HT1080 (cell line): Measurements from ENCODE around the gene KRTAP2-4. TPM values are rescaled to one million over a fixed set of nuclear protein-coding genes. Genes with fewer than 3 reads are reported as not detected.
"Not testable (repeated sequence)": the region's sequence is repeated elsewhere in the genome, so short reads cannot be mapped to it uniquely, and the experiment has no call there.

Source experiments
- DNase-seq: peaks from one replicate; pipeline ENCODE4 v3.0.0-alpha.2; 2015; ENCODE audit warnings: low read depth
- total RNA-seq: library from RNA; depleted of rRNA; stranded (reverse); fragments of >200 nt; shearing (Covaris generic); gene quantifications from 2 replicates; pipeline ENCODE4 v1.2.3, GENCODE V29; 2014

KRTAP2-4 gene
- total RNA-seq, 1 experiment from 2014 or later = not detected

DNA sequence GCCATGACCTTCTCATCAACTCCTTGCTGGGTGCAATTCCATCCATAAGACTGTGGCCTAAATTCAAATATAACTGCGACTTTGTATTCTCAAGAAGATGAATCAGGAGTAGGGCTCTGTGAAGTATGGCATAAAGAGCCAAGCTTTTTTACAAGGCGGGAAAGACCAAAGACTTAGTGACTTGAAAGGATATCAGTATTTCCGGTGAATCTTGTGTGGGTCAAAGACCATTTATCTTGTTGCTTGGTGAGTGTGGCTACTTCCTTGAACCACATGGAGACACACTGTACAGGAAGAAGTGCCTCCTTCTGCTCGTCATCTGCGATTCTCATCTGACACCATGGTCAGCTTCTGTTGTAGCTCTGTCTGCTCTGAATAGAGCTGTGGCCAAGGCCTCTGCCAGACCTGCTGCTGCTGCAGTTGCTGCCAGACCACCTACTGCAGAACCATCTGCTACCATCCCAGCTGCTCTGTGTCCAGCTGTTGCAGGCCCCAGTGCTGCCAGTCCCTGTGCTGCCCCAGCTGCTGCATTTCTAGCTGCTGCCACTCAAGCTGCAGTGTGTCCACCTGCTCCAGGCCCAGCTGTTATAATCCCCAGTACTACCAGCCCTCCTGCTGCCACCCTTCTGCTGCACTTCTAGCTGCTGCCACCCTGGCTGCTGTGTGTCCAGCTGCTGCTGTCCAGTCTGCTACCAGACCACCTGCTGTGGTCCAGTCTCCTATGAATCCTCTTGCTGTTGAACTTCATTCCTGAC lies 6.1 kb upstream of the KRTAP2-4 start:
- no peak for DNase-seq

DNA sequence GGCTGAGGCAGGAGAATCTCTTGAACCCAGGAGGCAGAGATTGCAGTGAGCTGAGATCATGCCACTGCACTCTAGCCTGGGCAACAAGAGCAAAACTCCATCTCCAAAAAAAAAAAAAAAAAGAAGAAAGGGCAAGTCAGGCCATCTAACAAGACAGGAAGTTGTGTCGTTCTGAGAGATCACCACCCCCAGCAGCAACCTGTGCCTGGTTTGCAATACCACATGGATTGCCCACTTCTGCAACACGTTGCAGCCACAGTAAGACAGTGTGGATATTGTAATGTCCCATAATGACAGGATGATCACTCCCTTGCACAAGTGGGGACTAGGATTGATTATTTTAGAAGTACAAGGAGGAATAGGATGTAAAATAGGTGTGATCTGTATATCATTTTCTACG lies 3.4 kb upstream of the KRTAP2-4 start:
- no peak for DNase-seq

DNA sequence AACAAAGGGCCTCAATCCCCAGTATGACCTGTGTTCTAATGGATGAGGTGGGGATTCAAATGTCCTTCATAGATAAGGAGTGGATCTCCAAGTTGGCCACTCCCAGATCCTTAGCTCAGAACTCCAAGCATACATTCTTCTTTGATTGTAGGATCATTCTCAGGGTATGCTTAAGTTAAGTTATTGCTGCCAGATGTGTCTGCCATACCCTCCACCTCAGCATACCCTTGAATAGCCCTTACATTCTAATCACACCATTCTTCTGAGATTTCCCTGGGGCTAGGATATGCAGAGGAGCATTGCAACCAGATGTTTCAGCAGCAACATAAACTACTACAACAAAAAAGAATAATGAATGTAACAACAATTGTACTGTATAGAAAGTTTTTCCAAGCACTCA lies 1.6 kb upstream of the KRTAP2-4 start:
- no peak for DNase-seq

DNA sequence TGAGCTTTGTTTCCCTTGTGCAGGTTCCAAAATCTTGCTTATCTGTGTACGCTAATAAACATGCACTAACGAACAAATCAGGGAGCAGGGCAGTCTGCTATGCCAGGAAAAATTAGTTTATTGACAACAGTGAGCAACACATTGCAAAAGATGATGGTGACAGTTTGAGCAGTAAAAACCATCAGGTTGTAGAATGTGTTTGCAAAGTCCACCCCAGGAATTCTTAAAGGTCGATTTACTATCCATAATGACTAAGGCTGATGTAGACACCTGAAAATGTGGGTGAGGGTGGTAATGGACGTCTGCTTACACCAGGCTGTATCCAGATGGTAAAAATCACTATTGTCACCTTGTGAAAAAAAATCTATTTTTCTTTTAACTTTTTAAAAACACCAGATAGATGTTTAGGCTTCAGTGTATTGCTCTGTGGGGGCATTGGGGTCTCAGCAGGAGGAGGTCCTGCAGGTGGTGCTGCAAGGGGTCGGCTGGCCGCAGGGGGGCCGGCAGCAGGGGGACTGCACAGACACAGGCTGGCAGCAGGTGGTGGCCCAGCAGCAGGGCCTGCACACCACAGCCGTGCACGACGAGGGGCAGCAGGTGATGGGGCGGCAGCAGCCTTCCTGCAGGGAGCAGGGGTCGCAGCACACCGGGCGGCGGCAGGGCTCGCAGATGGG lies 526 bp downstream of the KRTAP2-4 start:
- not testable (repeated sequence) for DNase-seq

DNA sequence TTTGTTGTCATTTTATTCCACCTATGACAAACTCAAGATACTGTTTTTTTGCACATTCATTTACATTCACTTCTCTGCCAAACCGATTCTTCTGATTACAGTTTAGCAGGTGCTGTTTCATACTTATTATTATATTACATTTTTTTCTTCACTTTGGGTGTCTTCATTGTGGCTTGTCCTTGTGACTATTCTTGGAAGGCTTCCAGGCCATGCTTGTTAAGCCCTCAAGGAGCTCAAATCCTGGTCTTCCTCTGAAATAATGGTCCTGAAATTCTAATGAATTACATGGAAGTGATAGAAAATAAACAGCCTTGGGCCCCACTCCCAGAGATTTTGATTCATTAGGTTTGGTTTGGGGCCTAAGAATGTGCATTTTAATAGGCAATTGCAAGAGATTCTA lies 1.4 kb downstream of the KRTAP2-4 start:
- no peak for DNase-seq

DNA sequence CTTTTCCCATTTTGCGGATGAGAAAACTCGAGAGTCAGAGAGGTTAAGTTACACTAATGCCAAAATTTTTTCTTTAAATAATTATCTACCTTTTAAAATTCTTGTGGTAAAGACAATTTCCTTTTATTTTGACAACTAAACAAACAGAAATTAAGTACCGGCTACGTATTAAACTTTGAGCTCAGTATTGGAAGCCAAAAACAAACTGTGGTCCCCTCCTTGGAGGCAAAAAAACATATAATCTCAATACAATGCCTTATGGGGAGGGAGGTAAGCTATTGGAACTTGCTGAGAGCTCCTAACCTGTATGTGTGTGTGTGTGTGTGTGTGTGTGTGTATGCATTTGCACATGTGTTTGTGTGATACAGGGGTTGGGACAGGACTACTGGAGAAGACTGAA lies 2.2 kb downstream of the KRTAP2-4 start:
- no peak for DNase-seq

DNA sequence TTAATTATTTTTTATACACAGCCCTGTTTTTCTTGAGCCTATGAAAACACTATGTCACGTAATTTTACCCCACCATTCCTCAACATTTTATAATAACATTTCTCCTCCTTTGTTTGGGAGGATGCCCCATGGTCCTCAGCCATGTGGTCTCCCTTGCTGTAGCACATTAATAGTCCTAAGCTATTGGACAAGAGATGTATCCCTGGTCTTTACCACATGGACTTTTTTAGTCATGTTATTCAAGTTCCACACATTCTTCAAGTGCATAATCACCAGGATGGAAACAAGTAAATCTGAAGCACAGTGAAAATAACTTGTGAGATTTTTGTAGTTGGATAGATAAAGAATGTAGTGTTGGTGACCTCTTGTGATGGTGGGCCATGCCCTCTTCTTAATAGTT lies 3.7 kb downstream of the KRTAP2-4 start:
- DNase-seq = peak; percentile 80

DNA sequence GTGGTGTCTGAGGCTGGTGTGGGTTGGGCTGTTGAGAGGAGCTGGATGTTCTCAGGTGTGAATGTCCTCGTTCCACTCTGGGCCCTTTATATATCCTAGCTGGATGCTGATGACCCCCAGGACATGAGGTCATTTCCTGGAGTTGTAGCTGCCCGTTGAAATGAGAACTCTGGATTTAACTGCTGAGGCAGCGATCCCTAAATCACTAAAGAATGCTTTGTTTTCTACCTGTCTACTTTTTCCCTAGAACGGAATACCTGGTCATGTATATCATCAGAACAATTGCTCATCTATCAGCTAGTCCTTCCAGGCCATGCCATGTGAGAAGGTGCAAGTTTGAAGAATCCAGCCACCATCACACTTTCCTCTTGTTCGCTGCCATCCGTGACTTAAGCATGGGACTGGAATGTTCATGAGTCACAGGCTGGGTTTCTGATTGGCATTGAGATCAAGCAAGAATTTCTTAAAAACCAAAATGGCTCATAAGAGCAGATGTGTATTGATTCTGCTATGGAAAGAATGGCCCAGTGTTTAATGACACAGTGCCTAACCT lies 5.6 kb downstream of the KRTAP2-4 start, which contains the start of gene KRTAP2-3:
Gene KRTAP2-3, minus strand, starts transcription at position 63 of the 553 bp plus-strand sequence. CDS start 64 bp downstream, outside the sequence.
- peak; percentile 86 for DNase-seq

DNA sequence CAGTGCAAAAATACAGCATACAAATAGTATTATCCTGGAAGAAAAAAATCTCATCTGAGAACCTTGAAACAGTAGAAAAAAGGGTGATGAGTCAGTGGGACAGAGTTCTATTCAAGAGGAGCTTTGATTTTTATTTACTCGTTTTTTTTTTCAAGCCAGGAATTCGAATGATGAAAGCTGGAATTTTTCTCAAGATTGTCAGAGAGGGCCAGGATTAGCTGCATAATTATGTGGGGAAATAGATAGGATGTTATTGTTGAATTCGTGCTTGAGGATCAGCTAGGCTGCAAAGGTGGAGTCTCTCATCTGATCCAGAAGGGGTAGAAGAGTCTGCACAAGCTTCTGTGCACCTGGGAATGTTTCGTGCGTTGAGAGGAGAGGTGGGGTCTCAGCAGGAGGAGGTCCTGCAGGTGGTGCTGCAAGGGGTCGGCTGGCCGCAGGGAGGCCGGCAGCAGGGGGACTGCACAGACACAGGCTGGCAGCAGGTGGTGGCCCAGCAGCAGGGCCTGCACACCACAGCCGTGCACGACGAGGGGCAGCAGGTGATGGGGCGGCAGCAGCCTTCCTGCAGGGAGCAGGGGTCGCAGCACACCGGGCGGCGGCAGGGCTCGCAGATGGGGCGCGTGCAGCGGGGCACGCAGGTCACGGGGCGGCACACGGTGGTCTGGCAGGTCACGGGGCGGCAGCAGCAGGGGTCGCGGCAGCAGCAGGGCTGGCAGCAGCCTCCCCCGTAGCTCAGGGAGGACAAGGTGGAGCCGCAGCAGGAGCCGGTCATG lies 6.2 kb downstream of the KRTAP2-4 start:
- peak; percentile 86 for DNase-seq

DNA sequence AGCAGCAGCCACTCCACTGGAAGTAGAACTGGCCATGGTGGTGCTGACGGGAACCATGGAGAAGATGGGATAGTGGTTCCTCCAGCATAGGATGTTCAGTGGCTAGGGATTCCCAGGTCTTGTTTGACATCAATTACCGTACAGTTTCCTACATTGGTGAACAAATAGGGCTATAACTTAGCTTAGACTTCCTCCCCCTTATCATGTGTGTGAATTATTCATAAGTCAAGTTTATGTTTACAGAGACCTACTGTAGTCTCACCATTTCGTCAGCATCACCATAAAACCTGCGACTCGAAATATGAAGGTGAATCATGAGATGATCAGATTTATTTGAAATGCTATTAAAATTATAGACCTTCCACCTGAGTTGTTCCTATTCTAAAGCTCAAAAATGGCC lies 6.9 kb downstream of the KRTAP2-4 start:
- no peak for DNase-seq

DNA sequence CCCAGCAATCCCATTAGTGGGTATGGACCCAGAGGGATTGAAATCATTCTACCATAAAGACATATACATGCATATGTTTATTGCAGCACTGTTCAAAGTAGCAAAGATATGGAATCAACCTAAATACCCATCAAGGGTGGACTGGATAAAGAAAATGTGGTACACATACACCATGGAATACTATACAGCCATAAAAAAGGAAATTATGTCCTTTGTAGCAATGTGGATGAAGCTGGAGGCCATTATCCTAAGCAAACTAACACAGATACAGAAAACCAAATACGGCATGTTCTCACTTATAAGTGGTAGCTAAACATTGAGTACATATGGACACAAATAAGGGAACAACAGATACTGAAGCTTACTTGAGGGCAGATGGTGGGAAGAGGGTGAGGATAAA lies 8.1 kb downstream of the KRTAP2-4 start:
- no peak for DNase-seq

DNA sequence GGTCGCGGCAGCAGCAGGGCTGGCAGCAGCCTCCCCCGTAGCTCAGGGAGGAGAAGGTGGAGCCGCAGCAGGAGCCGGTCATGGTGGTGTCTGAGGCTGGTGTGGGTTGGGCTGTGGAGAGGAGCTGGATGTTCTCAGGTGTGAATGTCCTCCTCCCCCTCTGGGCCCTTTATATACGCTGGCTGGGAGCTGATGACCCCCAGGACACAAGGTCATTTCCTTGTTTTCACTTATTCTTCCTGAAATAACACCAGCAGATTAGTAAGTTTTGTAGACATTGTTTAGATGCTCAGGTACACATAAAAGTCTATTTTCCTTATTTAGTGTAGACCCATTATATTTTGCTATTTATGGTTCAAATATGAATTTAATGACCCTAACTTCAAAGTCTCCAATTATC lies 10.5 kb downstream of the KRTAP2-4 start, which contains the start of gene KRTAP2-2:
Gene KRTAP2-2, minus strand, starts transcription at position 101 of the 400 bp plus-strand sequence. Its CDS starts 19 bp downstream, at position 82.
- not testable (repeated sequence) for DNase-seq

DNA sequence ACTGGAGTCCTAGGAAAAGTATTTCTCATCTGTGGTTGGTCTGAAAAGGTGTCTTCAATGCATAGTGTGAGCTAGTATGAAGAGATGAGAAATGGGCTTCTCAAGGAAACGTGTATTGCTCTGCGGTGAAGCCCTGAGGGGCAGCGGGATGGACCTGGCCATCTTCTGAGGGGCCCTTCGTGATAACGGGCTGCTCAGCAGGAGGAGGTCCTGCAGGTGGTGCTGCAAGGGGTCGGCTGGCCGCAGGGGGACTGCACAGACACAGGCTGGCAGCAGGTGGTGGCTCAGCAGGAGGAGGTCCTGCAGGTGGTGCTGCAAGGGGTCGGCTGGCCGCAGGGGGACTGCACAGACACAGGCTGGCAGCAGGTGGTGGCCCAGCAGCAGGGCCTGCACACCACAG lies 11.1 kb downstream of the KRTAP2-4 start:
- not testable (repeated sequence) for DNase-seq

DNA sequence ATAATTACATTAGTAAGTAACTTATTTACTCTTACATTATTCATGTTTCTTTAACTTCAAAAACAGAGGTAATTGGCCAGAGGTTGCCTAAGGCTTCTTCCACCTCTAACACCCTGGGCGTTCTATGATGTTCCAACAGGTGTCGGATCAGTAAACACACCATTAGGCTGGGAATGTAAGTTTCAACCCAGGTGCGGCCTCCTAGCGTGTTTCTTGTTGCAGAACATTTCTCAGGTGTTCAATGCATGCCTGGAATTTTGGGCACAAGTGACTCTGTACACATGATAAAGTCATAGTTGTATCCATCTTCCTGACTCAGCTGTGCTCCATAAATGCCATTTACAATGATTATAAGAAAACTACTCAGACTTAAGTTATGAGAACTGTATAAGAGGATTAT lies 11.7 kb downstream of the KRTAP2-4 start:
- DNase-seq = no peak

DNA sequence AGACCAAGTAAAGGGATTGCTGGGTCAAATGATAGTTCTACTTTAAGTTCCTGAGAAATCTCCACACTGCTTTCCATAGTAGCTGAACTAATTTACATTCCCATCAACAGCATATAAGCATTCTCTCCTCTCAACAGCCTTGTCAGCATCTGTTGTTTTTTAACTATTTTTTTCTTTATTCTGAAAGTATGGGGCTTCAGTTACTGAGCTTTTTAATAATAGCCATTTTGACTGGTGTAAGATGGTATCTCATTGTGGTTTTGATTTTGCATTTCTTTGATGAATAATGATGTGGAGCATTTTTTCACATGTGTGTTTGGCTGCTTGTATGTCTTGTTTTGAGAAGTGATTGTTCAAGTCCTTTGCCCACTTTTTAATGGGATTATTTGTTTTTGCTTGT lies 13.1 kb downstream of the KRTAP2-4 start:
- no peak for DNase-seq

DNA sequence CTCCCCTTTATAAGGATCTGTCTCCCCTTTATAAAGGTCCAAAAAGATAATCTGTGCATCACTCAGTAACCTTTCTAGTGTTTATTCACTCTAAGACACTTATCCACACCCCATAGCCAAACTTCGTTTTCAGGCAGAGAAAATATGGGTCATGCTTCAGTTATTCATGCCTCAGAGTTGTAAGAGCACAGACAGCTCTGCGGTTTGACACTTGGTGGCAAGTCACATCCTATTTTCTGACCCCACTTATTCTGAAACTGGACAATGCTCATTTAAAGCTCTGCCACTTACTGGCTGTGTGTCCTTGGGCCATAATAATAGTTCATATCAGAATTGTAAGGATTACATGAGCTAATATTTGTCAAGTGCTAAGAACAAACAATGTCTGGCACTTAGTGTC lies 16.6 kb downstream of the KRTAP2-4 start:
- peak; percentile 68 for DNase-seq

DNA sequence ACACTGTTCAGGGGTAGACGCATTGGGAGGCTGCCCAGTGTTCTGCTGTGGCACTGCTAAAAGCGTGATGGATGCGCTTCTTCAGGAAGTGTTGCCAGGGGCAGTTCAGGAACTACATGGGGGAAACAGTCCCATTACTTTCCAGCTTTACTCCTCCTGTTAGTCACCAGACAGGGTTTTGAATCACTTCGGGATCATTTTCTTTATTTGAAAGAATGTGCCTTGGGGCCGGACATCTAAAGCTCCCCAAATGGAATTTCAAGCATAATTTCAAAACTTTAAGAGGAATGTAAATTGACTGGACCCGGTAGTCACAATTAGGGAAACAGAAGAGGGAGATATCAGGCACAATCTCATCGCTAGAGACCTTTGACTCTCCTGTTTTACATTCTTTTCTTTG lies 17.2 kb downstream of the KRTAP2-4 start:
- DNase-seq = peak; percentile 26

DNA sequence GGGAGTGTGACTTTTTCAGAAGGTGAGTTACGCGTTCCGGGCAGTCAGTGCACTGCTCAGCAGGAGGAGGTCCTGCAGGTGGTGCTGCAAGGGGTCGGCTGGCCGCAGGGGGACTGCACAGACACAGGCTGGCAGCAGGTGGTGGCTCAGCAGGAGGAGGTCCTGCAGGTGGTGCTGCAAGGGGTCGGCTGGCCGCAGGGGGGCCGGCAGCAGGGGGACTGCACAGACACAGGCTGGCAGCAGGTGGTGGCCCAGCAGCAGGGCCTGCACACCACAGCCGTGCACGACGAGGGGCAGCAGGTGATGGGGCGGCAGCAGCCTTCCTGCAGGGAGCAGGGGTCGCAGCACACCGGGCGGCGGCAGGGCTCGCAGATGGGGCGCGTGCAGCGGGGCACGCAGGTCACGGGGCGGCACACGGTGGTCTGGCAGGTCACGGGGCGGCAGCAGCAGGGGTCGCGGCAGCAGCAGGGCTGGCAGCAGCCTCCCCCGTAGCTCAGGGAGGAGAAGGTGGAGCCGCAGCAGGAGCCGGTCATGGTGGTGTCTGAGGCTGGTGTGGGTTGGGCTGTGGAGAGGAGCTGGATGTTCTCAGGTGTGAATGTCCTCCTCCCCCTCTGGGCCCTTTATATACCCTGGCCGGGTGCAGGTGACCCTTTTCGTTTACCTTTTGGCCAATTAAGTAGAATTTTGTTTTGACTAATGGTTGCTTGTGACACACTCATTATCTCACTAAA lies 18.8 kb downstream of the KRTAP2-4 start, which contains the start of gene KRTAP2-1:
Gene KRTAP2-1, minus strand, starts transcription at position 582 of the 731 bp plus-strand sequence. Its CDS starts 49 bp downstream, at position 533.
- not testable (repeated sequence) for DNase-seq

DNA sequence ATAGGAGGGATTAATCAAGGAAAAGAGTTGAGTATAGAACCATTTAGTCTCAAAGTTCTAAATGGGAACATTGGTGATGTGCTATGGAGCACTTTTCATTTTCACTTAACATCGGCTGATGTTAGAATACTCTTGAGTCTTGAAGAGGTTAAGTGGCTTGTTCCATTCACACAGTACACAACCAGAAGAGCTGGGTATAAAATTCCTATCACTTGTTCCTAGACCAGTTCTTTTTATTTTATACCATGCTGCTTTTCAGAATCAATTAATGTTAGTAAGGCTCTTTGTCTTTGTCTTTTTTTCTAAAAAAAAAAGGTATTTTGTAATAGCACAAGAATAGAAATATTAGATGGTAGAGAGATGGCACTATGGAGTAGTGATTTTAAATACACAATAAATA lies 22.7 kb downstream of the KRTAP2-4 start:
- no peak for DNase-seq

DNA sequence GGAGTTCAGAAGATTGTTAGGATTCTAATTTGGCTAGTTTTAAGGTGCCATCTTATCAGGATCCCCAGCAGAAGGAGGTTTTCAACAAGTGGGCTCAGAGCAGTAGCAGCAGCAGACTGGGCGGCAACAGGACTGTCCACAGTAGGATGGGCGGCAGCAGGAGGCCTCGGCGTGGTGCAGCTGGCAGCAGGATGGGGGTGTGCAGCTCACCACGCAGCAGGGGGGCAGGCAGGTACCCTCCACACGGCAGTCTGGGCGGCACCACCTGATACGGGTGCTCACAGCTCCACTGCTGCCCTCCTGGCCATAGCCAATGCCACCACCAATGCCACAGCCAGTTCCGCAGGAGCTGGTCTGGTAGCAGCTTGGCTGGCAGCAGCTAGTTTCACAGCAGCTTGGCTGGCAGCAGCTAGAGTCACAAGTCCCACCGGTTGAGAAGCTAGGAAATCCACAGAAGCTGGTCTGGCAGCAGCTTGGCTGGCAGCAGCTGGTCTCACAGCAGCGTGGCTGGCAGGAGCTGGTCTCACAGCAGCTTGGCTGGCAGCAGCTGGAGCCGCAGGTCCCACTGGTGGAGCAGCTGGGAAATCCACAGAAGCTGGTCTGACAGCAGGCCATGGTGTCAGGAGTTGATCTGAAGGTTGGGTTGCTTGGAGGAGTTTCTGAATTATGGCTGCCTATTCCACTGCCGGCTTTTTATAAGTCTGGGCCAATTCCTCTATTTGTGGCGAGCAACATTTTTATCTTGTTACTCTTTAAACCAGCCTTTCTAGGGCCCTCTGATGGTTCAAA lies 24.7 kb downstream of the KRTAP2-4 start, which contains the start of gene KRTAP1-1:
Gene KRTAP1-1, minus strand, starts transcription at position 668 of the 789 bp plus-strand sequence. Its CDS starts 53 bp downstream, at position 615.
- not testable (repeated sequence) for DNase-seq
